H9 (cell line): ENCODE measurements around the gene NET1. TPM values are rescaled to one million over a fixed set of nuclear protein-coding genes. Genes with fewer than 3 reads are reported as not detected.

ENCODE experiments used
- DNase-seq: peaks from one replicate; pipeline ENCODE4 v3.0.0-alpha.2; 2017
- H2AFZ ChIP-seq: one replicate; pipeline ENCODE4 v1.6.1; 2013; ENCODE audit warnings: mild to moderate bottlenecking, low read length, control low read depth, moderate library complexity
- H2AK5ac ChIP-seq: 2 replicates; pipeline ENCODE4 v1.6.1; 2013; ENCODE audit warnings: low read length, control low read depth, mixed read lengths; ENCODE audit not compliant: insufficient read length
- H2BK120ac ChIP-seq: one replicate; pipeline ENCODE4 v1.6.1; 2013; ENCODE audit warnings: low read depth, mild to moderate bottlenecking, low read length, control low read depth, inconsistent platforms; ENCODE audit not compliant: poor library complexity, severe bottlenecking
- H2BK12ac ChIP-seq: 2 replicates; pipeline ENCODE4 v1.6.1; 2013; ENCODE audit warnings: low read length, control low read depth, mixed read lengths, low read depth; ENCODE audit not compliant: insufficient read length
- H2BK15ac ChIP-seq: 2 replicates; pipeline ENCODE4 v1.6.1; 2013; ENCODE audit warnings: low read depth, low read length, control low read depth
- H2BK20ac ChIP-seq: one replicate; pipeline ENCODE4 v1.6.1; 2013; ENCODE audit warnings: low read depth, mild to moderate bottlenecking, low read length, control low read depth, inconsistent platforms; ENCODE audit not compliant: poor library complexity, severe bottlenecking
- H2BK5ac ChIP-seq: 2 replicates; pipeline ENCODE4 v1.6.1; 2013; ENCODE audit warnings: low read length, control low read depth, mixed read lengths; ENCODE audit not compliant: insufficient read length
- H3K14ac ChIP-seq: 2 replicates; pipeline ENCODE4 v1.6.1; 2013; ENCODE audit warnings: low read length, control low read depth; ENCODE audit not compliant: insufficient read depth
- H3K18ac ChIP-seq: 2 replicates; pipeline ENCODE4 v1.6.1; 2013; ENCODE audit warnings: low read depth, mild to moderate bottlenecking, mixed read lengths, low read length, control low read depth; ENCODE audit not compliant: insufficient read length
- H3K23ac ChIP-seq: 2 replicates; pipeline ENCODE4 v1.6.1; 2013; ENCODE audit warnings: low read length, control low read depth, mixed read lengths, low read depth; ENCODE audit not compliant: insufficient read length
- H3K23me2 ChIP-seq: 2 replicates; pipeline ENCODE4 v1.6.1; 2013; ENCODE audit warnings: low read depth, mild to moderate bottlenecking, mixed read lengths, low read length, control low read depth; ENCODE audit not compliant: insufficient read length, poor library complexity, severe bottlenecking
- H3K27ac ChIP-seq: 2 replicates; pipeline ENCODE4 v1.5.1; 2013; ENCODE audit warnings: low read length, control low read depth, mixed read lengths, low read depth; ENCODE audit not compliant: insufficient read length
- H3K27me3 ChIP-seq: 2 replicates; pipeline ENCODE4 v1.6.1; 2013; ENCODE audit warnings: low read length, control low read depth, inconsistent platforms; ENCODE audit not compliant: insufficient read depth
- H3K4ac ChIP-seq: 2 replicates; pipeline ENCODE4 v1.6.1; 2013; ENCODE audit warnings: low read depth, mild to moderate bottlenecking, control low read depth, inconsistent platforms, low read length, moderate library complexity
- H3K4me1 ChIP-seq: 2 replicates; pipeline ENCODE4 v1.6.1; 2013; ENCODE audit warnings: low read length, control low read depth, inconsistent platforms; ENCODE audit not compliant: insufficient read depth
- H3K4me2 ChIP-seq: 2 replicates; pipeline ENCODE4 v1.6.1; 2013; ENCODE audit warnings: low read length, control low read depth, mixed read lengths; ENCODE audit not compliant: insufficient read length, insufficient read depth
- H3K56ac ChIP-seq: 2 replicates; pipeline ENCODE4 v1.6.1; 2013; ENCODE audit warnings: low read depth, mild to moderate bottlenecking, mixed read lengths, low read length, control low read depth; ENCODE audit not compliant: insufficient read length
- H3K79me1 ChIP-seq: 2 replicates; pipeline ENCODE4 v1.6.1; 2013; ENCODE audit warnings: low read depth, mild to moderate bottlenecking, moderate library complexity, low read length, control low read depth, inconsistent platforms; ENCODE audit not compliant: insufficient read depth, poor library complexity, severe bottlenecking
- H3K79me2 ChIP-seq: 2 replicates; pipeline ENCODE4 v1.6.1; 2013; ENCODE audit warnings: low read length, control low read depth, inconsistent platforms; ENCODE audit not compliant: insufficient read depth
- H3K9ac ChIP-seq: 2 replicates; pipeline ENCODE4 v1.6.1; 2013; ENCODE audit warnings: low read length, control low read depth, mixed read lengths; ENCODE audit not compliant: insufficient read length; ENCODE audit errors: extremely low read depth
- H3K9me3 ChIP-seq: one replicate; pipeline ENCODE4 v1.6.1; 2013; ENCODE audit warnings: low read depth, low read length, inconsistent platforms; ENCODE audit not compliant: control insufficient read depth
- H3T11ph ChIP-seq: one replicate; pipeline ENCODE4 v1.6.1; 2013; ENCODE audit warnings: mild to moderate bottlenecking, low read length, control low read depth, inconsistent platforms
- H4K20me1 ChIP-seq: one replicate; pipeline ENCODE4 v1.6.1; 2013; ENCODE audit not compliant: control insufficient read depth, insufficient read length, insufficient read depth
- H4K5ac ChIP-seq: 2 replicates; pipeline ENCODE4 v1.6.1; 2013; ENCODE audit warnings: low read depth, mild to moderate bottlenecking, mixed read lengths, low read length, control low read depth; ENCODE audit not compliant: insufficient read length
- H4K8ac ChIP-seq: replicated peaks from 2 replicates; pipeline ENCODE4 v1.6.1; 2013; ENCODE audit warnings: low read length, control low read depth, mixed read lengths, low read depth; ENCODE audit not compliant: insufficient read length
- H4K91ac ChIP-seq: 2 replicates; pipeline ENCODE4 v1.6.1; 2013; ENCODE audit warnings: low read depth, mild to moderate bottlenecking, moderate library complexity, mixed read lengths, low read length, control low read depth; ENCODE audit not compliant: insufficient read length
- H3K27ac Mint-ChIP-seq, 3 experiments: 2 replicates in 2 of 3; 3 replicates in 1 of 3; pipeline ENCODE4 v1.8.0; 2020 to 2021; ENCODE audit warnings: mixed read lengths in 3 of 3, mild to moderate bottlenecking in 1 of 3, moderate library complexity in 1 of 3
- H3K27me3 Mint-ChIP-seq: 2 replicates; pipeline ENCODE4 v1.8.0; 2021; ENCODE audit warnings: low read depth, mild to moderate bottlenecking, moderate library complexity, mixed read lengths
- H3K36me3 Mint-ChIP-seq, 3 experiments: 2 replicates in 2 of 3; 3 replicates in 1 of 3; pipeline ENCODE4 v1.8.0; 2020 to 2021; ENCODE audit warnings: low read depth in 3 of 3, mixed read lengths in 3 of 3; ENCODE audit not compliant: insufficient read depth in 1 of 3
- H3K4me1 Mint-ChIP-seq, 2 experiments: 2 replicates each; pipeline ENCODE4 v1.8.0; 2020; ENCODE audit warnings: mixed read lengths in 2 of 2
- H3K4me3 Mint-ChIP-seq, 2 experiments: 2 replicates in 1 of 2; 3 replicates in 1 of 2; pipeline ENCODE4 v1.8.0; 2020 to 2021; ENCODE audit warnings: mild to moderate bottlenecking in 2 of 2, mixed read lengths in 2 of 2, moderate library complexity in 1 of 2
- H3K9me3 Mint-ChIP-seq, 2 experiments: 2 replicates in 1 of 2; 3 replicates in 1 of 2; pipeline ENCODE4 v1.8.0; 2020; ENCODE audit warnings: mild to moderate bottlenecking in 2 of 2, mixed read lengths in 2 of 2, moderate library complexity in 1 of 2
- WGBS: extraction: QIAGEN DNeasy Blood & Tissue Kit; methylation state at CpG from one replicate; pipeline ENCODE4 v1.1.7; 2013; ENCODE audit warnings: missing lambda C conversion rate, low lambda C conversion rate, mixed read lengths; ENCODE audit not compliant: insufficient read length; ENCODE audit errors: extremely low coverage; 5-methylcytosine and 5-hydroxymethylcytosine counted together
- total RNA-seq: library from RNA; stranded (reverse); gene quantifications from 2 replicates; pipeline ENCODE4 v1.2.1, GENCODE V29; 2021
- TF ChIP-seq, protein P1 (sequence below): fragments of 200-600 bp; sonication (generic); conservative IDR thresholded peaks from 3 replicates; pipeline ENCODE4 v1.8.0; 2021; ENCODE audit warnings: antibody characterized with exemption, mild to moderate bottlenecking

NET1 gene
- total RNA-seq, 1 experiment from 2014 or later: 50.6 TPM

DNA sequence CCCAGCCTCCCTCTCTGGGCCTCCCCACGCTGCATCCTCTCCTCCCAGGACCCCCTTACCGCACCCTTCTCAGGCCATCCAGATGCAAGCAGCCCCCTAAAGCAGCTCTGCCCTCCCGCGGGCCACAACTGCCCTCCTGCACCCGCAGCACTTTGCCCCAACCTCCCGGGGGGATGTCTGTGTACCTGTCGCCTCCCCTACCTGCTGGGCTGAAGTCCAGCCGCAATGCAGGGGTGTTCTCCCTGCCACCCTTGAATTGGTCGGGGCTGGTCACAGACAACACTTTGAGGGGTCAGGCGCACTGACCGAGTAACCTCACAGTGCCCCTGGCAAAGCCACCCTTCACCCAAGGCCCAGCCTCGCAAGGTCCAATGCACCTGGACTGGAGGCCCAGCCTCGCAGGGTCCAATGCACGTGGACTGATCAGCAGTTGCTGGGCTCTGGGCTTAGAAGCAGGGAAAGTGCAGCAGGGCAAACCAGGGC, 95.3 kb downstream of the NET1 start:
- no peaks in the 10 kb centered on the region for H3K9me3 Mint-ChIP-seq
- Histone ChIP-seq H2BK20ac (no peak overlapping the region), H3T11ph (no peak overlapping the region), H2BK15ac (no peak overlapping the region), H3K4ac (no peak overlapping the region), H3K56ac (no peak overlapping the region), H3K27ac (no peak overlapping the region), H4K20me1 (no peaks in the 10 kb centered on the region), H3K79me2 (no peaks in the 10 kb centered on the region), H4K8ac (no peak overlapping the region), H3K4me2 (no peak overlapping the region), H3K4me1 (no peaks in the 10 kb centered on the region; the same call in 1 of the 2 replicates), H3K9ac (no peak overlapping the region), H3K14ac (no peak overlapping the region), H2AK5ac (no peak overlapping the region), H4K91ac (no peak overlapping the region), H2BK120ac (no peak overlapping the region), H2AFZ (no peak overlapping the region), H2BK12ac (no peak overlapping the region), H3K9me3 (no peaks in the 10 kb centered on the region), H2BK5ac (no peak overlapping the region), H3K79me1 (no peaks in the 10 kb centered on the region), H3K23me2 (no peaks in the 10 kb centered on the region), H3K27me3 (no peaks in the 10 kb centered on the region), H3K18ac (no peak overlapping the region), H4K5ac (no peak overlapping the region), H3K23ac (no peak overlapping the region)
- WGBS: no CpG with 5 or more reads among the region's 14 CpGs
- peaks cover 7 to 16% of the 10 kb centered on the region in 2 experiments for H3K4me1 Mint-ChIP-seq
- H3K27me3 Mint-ChIP-seq: peaks cover 2% of the 10 kb centered on the region
- no peaks in the 10 kb centered on the region; a peak in 1 of 7 replicates for H3K36me3 Mint-ChIP-seq
- H3K4me3 Mint-ChIP-seq: no peak overlapping the region
- TF ChIP-seq, protein P1, sequence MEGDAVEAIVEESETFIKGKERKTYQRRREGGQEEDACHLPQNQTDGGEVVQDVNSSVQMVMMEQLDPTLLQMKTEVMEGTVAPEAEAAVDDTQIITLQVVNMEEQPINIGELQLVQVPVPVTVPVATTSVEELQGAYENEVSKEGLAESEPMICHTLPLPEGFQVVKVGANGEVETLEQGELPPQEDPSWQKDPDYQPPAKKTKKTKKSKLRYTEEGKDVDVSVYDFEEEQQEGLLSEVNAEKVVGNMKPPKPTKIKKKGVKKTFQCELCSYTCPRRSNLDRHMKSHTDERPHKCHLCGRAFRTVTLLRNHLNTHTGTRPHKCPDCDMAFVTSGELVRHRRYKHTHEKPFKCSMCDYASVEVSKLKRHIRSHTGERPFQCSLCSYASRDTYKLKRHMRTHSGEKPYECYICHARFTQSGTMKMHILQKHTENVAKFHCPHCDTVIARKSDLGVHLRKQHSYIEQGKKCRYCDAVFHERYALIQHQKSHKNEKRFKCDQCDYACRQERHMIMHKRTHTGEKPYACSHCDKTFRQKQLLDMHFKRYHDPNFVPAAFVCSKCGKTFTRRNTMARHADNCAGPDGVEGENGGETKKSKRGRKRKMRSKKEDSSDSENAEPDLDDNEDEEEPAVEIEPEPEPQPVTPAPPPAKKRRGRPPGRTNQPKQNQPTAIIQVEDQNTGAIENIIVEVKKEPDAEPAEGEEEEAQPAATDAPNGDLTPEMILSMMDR: no peak
- no peak overlapping the region for H3K27ac Mint-ChIP-seq
- DNase-seq: no peak
